Heart left ventricle (tissue), 13 donors: Measurements from ENCODE around the gene C20orf204.

ENCODE experiments used
- POLR2A ChIP-seq, 2 donors: fragments of 450-650 bp; IDR thresholded peaks; one replicate each; pipeline ENCODE4 v1.6.1; 2017; ENCODE audit warnings: antibody characterized with exemption in 2 of 2, mild to moderate bottlenecking in 2 of 2, moderate library complexity in 2 of 2
- TF ChIP-seq, protein P1 (sequence below), 12 donors: fragments of 200-600 bp; sonication (generic) in 4 of 12; IDR thresholded peaks; one replicate each; pipeline versions ENCODE4 v1.5.0 to v1.8.0; 2018 to 2022; ENCODE audit warnings: antibody characterized with exemption in 12 of 12, mild to moderate bottlenecking in 5 of 12
- donor health status: ischemic (EF 13 %, LVEDD 7.1; RV severe dilation, severe dysfunction).
- donor health status: DM: no; HTN: yes; CAD: no.
- donor health status: DM: no; HTN: no; CAD: no.
- donor health status: ischemic (EF 25% LVEDD 6.9; RV normal size, moderate dysfunction).
- donor health status: ischemic (EF 25% LVEDD 5.7; RV mildly dilated, moderate dysfunction).
- donor health status: ischemic (EF 35%, LVEDD 5.7; RV mildly dilated, moderate dysfunction).
- donor health status: nonischemic (EF 11% LVEDD 7.7; RV severe dilation, severe dysfunction).
- donor health status: DM: yes; HTN: yes; CAD: no.
- donor health status: PGD.
- donor health status: ischemic (EF 29% LVEDD 5.4; RV normal size, mild dysfunction).
- donor health status: nonischemic (EF 23%, LVEDD 6.1; RV moderate dilation, normal function).

DNA sequence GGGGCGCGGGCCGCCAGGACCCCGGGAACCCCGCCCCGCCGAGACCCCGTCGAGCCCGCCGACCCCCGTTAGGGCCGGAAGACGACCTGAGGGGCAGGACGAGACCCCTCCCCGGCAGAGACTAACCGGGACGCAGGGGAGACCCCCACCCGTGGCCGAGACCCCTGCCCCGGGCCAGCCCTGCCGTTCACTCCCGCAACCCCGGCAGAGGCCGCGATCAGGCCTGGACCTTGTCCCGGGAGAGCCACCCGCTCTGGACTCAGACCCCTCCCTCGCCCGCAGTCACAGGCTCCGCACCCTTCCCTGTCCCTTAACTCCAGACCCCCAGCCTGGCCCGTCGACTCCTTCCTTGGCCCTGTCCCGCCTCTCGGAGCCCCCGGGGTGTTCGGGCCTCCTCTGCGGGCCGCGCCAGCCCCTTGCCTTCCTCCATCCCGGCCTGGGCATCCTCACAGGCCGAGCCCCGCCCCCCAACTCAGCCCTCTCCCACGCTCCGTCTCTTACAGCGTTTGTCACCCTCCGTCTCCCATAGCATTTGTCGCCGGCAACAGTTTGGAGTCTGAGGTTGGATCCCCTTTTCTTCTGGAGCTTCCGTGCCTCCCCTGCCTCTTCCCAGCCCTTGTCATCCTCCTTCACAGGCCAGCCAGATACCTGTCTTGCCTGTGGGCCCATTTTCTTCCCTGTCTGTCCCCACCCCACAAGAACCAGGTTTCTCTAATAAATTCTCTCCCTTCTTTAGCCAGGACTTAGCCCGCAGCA lies 27.6 kb downstream of the C20orf204 start:
- TF ChIP-seq, protein P1, sequence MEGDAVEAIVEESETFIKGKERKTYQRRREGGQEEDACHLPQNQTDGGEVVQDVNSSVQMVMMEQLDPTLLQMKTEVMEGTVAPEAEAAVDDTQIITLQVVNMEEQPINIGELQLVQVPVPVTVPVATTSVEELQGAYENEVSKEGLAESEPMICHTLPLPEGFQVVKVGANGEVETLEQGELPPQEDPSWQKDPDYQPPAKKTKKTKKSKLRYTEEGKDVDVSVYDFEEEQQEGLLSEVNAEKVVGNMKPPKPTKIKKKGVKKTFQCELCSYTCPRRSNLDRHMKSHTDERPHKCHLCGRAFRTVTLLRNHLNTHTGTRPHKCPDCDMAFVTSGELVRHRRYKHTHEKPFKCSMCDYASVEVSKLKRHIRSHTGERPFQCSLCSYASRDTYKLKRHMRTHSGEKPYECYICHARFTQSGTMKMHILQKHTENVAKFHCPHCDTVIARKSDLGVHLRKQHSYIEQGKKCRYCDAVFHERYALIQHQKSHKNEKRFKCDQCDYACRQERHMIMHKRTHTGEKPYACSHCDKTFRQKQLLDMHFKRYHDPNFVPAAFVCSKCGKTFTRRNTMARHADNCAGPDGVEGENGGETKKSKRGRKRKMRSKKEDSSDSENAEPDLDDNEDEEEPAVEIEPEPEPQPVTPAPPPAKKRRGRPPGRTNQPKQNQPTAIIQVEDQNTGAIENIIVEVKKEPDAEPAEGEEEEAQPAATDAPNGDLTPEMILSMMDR (IDR thresholded peaks at IDR 0.05): no peak
- no peak for TF ChIP-seq POLR2A (IDR thresholded peaks at IDR 0.05)
